Measurements from ENCODE around the gene C3orf62.

The C3orf62 gene

GRCh38 chr3:49276475-49277382, at the start of gene C3orf62:
Gene C3orf62 (minus strand): TSS chr3:49277232. CDS start chr3:49276872, 360 bp downstream.
- DNase-seq = peak; percentile 76

- no peak for DNase-seq
Observed at GRCh38 chr3:49324768-49325167, 47.7 kb upstream of the C3orf62 start.

GRCh38 chr3:49316696-49317457, 39.8 kb upstream of the C3orf62 start:
- DNase-seq = no peak

- DNase-seq = peak; percentile 80
Observed at GRCh38 chr3:49313896-49314688, 37.1 kb upstream of the C3orf62 start.

- DNase-seq = no peak
Observed at GRCh38 chr3:49311283-49311682, 34.3 kb upstream of the C3orf62 start.

GRCh38 chr3:49310677-49311076, 33.6 kb upstream of the C3orf62 start:
- DNase-seq = no peak

GRCh38 chr3:49305608-49306007, 28.6 kb upstream of the C3orf62 start:
- no peak for DNase-seq

GRCh38 chr3:49302613-49303012, 25.6 kb upstream of the C3orf62 start:
- no peak for DNase-seq

GRCh38 chr3:49300595-49300994, 23.6 kb upstream of the C3orf62 start:
- no peak for DNase-seq

- no peak for DNase-seq
Observed at GRCh38 chr3:49298511-49298910, 21.5 kb upstream of the C3orf62 start.

GRCh38 chr3:49296781-49297411, 19.9 kb upstream of the C3orf62 start:
- peak; percentile 42 for DNase-seq

- DNase-seq = peak; percentile 49
Observed at GRCh38 chr3:49295489-49296058, 18.5 kb upstream of the C3orf62 start.

- DNase-seq = no peak
Observed at GRCh38 chr3:49294343-49294742, 17.3 kb upstream of the C3orf62 start.

- no peak for DNase-seq
Observed at GRCh38 chr3:49283997-49284396, 7.0 kb upstream of the C3orf62 start.

- DNase-seq = no peak
Observed at GRCh38 chr3:49279376-49279775, 2.3 kb upstream of the C3orf62 start.

- DNase-seq = no peak
Observed at GRCh38 chr3:49278548-49278947, 1.5 kb upstream of the C3orf62 start.

GRCh38 chr3:49277383-49277775, 347 bp upstream of the C3orf62 start:
- DNase-seq = no peak

- DNase-seq = no peak
Observed at GRCh38 chr3:49273825-49274532, 3.1 kb downstream of the C3orf62 start.

GRCh38 chr3:49271047-49271446, 6.0 kb downstream of the C3orf62 start:
- DNase-seq = no peak

GRCh38 chr3:49270156-49270500, 6.9 kb downstream of the C3orf62 start:
- peak; percentile 32 for DNase-seq

GRCh38 chr3:49269443-49270155, 7.4 kb downstream of the C3orf62 start:
- no peak for DNase-seq

Measured in inflammatory macrophage treated with lipopolysaccharide for 4 hours (primary cell).